Endothelial cell of umbilical vein (primary cell): ENCODE results near the gene TYK2.
"Not testable (repeated sequence)": the region's sequence is repeated elsewhere in the genome, so short reads cannot be mapped to it uniquely, and the experiment has no call there.

Experiments
- EZH2 ChIP-seq: IDR thresholded peaks from 2 replicates; pipeline ENCODE4 v1.6.1; 2012; ENCODE audit warnings: borderline replicate concordance, low read depth, mild to moderate bottlenecking, moderate library complexity, low read length, inconsistent platforms; ENCODE audit not compliant: severe bottlenecking
- FOS ChIP-seq: IDR thresholded peaks from 2 replicates; pipeline ENCODE4 v1.6.1; 2011; ENCODE audit warnings: mild to moderate bottlenecking, low read length, moderate library complexity, borderline replicate concordance; ENCODE audit not compliant: insufficient read depth
- JUN ChIP-seq: IDR thresholded peaks from 2 replicates; pipeline ENCODE4 v1.6.1; 2011; ENCODE audit warnings: borderline replicate concordance, low read depth; ENCODE audit not compliant: insufficient read length, insufficient read depth
- MYC ChIP-seq: IDR thresholded peaks from one replicate; pipeline ENCODE4 v1.6.1; 2011; ENCODE audit warnings: mild to moderate bottlenecking, low read depth, low read length
- POLR2A ChIP-seq: IDR thresholded peaks from 2 replicates; pipeline ENCODE4 v1.6.1; 2012; ENCODE audit warnings: low read depth, mild to moderate bottlenecking, control low read depth, low read length
- POLR2AphosphoS5 ChIP-seq: IDR thresholded peaks from 2 replicates; pipeline ENCODE4 v1.6.1; 2012; ENCODE audit warnings: low read depth, mild to moderate bottlenecking, control low read depth, low read length, moderate library complexity; ENCODE audit not compliant: insufficient read depth
- TF ChIP-seq, protein P1 (sequence below), 2 donors: IDR thresholded peaks; 1 replicate in 1 of 2; 2 replicates in 1 of 2; pipeline ENCODE4 v1.5.1; 2011; ENCODE audit warnings: low read length in 2 of 2, mild to moderate bottlenecking in 2 of 2, moderate library complexity in 2 of 2, control low read depth in 1 of 2, inconsistent platforms in 1 of 2, low read depth in 1 of 2; ENCODE audit not compliant: insufficient read depth in 1 of 2; ENCODE audit errors: extremely low read depth in 1 of 2
- TF ChIP-seq, protein P2 (sequence below): IDR thresholded peaks from 2 replicates; pipeline ENCODE4 v1.6.1; 2011; ENCODE audit not compliant: insufficient read depth, insufficient read length

DNA sequence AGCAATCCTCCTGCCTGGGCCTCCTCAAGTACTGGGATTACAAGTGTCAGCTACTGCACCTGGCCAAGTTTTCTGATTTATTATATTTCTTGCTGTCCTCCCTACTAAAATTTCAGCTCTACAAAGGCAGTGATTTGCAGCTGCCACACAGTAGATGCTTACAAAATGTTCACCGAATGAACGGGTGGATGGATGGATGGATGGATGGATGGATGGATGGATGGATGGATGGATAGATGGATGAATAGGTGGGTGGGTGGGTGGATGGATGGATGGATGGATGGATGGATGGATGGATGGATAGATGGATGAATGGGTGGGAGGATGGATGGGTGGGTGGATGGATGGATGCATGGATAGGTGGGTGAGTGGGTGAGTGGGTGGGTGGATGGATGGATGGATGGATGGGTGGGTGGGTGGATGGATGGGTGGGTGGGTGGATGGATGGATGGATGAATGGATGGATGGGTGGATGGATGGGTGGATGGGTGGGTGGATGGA, 3.2 kb downstream of the TYK2 start:
- TF ChIP-seq, protein P1, sequence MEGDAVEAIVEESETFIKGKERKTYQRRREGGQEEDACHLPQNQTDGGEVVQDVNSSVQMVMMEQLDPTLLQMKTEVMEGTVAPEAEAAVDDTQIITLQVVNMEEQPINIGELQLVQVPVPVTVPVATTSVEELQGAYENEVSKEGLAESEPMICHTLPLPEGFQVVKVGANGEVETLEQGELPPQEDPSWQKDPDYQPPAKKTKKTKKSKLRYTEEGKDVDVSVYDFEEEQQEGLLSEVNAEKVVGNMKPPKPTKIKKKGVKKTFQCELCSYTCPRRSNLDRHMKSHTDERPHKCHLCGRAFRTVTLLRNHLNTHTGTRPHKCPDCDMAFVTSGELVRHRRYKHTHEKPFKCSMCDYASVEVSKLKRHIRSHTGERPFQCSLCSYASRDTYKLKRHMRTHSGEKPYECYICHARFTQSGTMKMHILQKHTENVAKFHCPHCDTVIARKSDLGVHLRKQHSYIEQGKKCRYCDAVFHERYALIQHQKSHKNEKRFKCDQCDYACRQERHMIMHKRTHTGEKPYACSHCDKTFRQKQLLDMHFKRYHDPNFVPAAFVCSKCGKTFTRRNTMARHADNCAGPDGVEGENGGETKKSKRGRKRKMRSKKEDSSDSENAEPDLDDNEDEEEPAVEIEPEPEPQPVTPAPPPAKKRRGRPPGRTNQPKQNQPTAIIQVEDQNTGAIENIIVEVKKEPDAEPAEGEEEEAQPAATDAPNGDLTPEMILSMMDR (IDR thresholded peaks at IDR 0.05; ENCODE audit: extremely low read depth in 1 of 2, insufficient read depth in 1 of 2, low read depth in 1 of 2, low read length in 2 of 2), result not testable (repeated sequence)
- not testable (repeated sequence) for TF ChIP-seq POLR2AphosphoS5, POLR2A, JUN, FOS, MYC, EZH2
- TF ChIP-seq, protein P2, sequence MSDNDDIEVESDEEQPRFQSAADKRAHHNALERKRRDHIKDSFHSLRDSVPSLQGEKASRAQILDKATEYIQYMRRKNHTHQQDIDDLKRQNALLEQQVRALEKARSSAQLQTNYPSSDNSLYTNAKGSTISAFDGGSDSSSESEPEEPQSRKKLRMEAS, result not testable (repeated sequence)
